H1 (cell line): Measurements from ENCODE around the gene MATN1. TPM values are rescaled to one million over a fixed set of nuclear protein-coding genes. Genes with fewer than 3 reads are reported as not detected.

Experiments used
- SRF ChIP-seq: IDR thresholded peaks from 2 replicates; pipeline ENCODE4 v1.6.1; 2011; ENCODE audit warnings: mild to moderate bottlenecking, low read depth, low read length, moderate library complexity
- polyA plus RNA-seq, 7 experiments: library from polyadenylated mRNA; depleted of rRNA in 3 of 7; stranded (reverse) in 5 of 7; unstranded in 2 of 7; fragments of >200 nt in 5 of 7; fragments of 200-250 nt in 2 of 7; gene quantifications; 1 replicate in 5 of 7; 2 replicates in 1 of 7; 4 replicates in 1 of 7; pipeline versions ENCODE4 v1.2.1 to v1.2.3, GENCODE V29; 2011 to 2013; ENCODE audit warnings: missing spikeins in 2 of 7, mixed read lengths in 2 of 7
- total RNA-seq: library from RNA; stranded (reverse); fragmentation: NEBNext Ultra II Directional; extraction: Animal tissue kit (Norgen Biotek cat#: 25700); gene quantifications from 2 replicates; pipeline ENCODE4 v1.2.1, GENCODE V29; 2021

Gene MATN1
- total and polyA plus RNA-seq, 2 of the 8 experiments (the other 6 are each of a cell fraction or from before 2014, with no cell fraction given): 0.12 to 0.28 TPM

DNA sequence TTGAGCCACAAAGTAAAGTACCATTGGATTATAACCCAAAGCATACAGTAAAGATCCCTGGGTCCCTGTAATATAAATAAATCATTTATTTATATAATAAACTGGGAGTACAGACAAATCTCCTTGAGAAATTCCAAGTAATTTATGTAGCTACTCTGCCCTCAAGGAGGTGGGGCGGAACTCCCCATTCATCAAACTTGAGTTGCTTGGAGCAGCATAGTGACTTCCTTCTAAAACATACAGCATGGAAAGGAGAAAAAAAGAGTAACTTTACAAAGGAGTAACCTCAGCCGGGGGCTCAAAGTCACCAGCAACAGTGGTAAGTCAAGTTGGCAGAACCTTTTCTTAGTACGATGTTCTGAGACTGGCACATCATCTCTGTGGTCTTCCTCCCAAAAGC is 29.7 kb upstream of the MATN1 start (continued):
- TF ChIP-seq SRF: no peak
